Kidney (tissue), 11 donors: ENCODE measurements around the gene TAF11L4. TPM values are rescaled to one million over a fixed set of nuclear protein-coding genes. Genes with fewer than 3 reads are reported as not detected.
"Not testable (repeated sequence)": the region's sequence is repeated elsewhere in the genome, so short reads cannot be mapped to it uniquely, and the experiment has no call there.

ENCODE experiments used
- DNase-seq, 5 donors: peaks; one replicate each; pipeline ENCODE4 v3.0.0-alpha.2; 2013 to 2020
- FAIRE-seq: peaks from 2 replicates; lab custom pipeline; 2012; peaks lifted over from hg19 to GRCh38; lab: Jason Lieb, UNC
- H3K27ac ChIP-seq, 2 donors: one replicate each; pipeline ENCODE4 v1.7.0; 2013; ENCODE audit warnings: low read depth in 2 of 2, low read length in 2 of 2, inconsistent platforms in 1 of 2
- H3K27me3 ChIP-seq: one replicate; pipeline ENCODE4 v1.7.1; 2013; ENCODE audit warnings: low read length, inconsistent platforms; ENCODE audit not compliant: control insufficient read depth, insufficient read depth
- H3K36me3 ChIP-seq, 3 donors: one replicate each; pipeline versions ENCODE4 v1.7.0 to v1.7.1; 2013; ENCODE audit warnings: low read length in 3 of 3, control low read depth in 1 of 3, inconsistent platforms in 1 of 3; ENCODE audit not compliant: insufficient read depth in 3 of 3, control insufficient read depth in 2 of 3
- H3K4me1 ChIP-seq, 3 donors: one replicate each; pipeline versions ENCODE4 v1.7.0 to v1.7.1; 2013; ENCODE audit warnings: low read length in 3 of 3, inconsistent platforms in 1 of 3, low read depth in 1 of 3; ENCODE audit not compliant: control insufficient read depth in 2 of 3, insufficient read depth in 2 of 3
- H3K4me3 ChIP-seq, 3 donors: one replicate each; pipeline versions ENCODE4 v1.7.0 to v1.8.1; 2013; ENCODE audit warnings: low read length in 3 of 3, control low read depth in 1 of 3, inconsistent platforms in 1 of 3
- H3K9ac ChIP-seq, 3 donors: one replicate each; pipeline versions ENCODE4 v1.7.0 to v1.7.1; 2013; ENCODE audit warnings: low read length in 3 of 3, control low read depth in 1 of 3, inconsistent platforms in 1 of 3
- H3K9me3 ChIP-seq, 3 donors: one replicate each; pipeline versions ENCODE4 v1.7.0 to v1.7.1; 2013; ENCODE audit warnings: low read length in 3 of 3, control low read depth in 1 of 3, inconsistent platforms in 1 of 3; ENCODE audit not compliant: control insufficient read depth in 2 of 3, insufficient read depth in 1 of 3
- intact Hi-C: fragments of 100-400 bp; cut with DNase I; formaldehyde crosslinking; loops from one replicate; pipeline ENCODE4 v1.11.1; 2022
- polyA plus RNA-seq: library from polyadenylated mRNA; stranded (reverse); fragments of 350-450 nt; fragmentation: Illumina TruSeq; extraction: RNeasy Lipid Tissue Mini Kit (QIAGEN cat#74804); gene quantifications from one replicate; pipeline ENCODE4 v1.2.3, GENCODE V29; 2014; ENCODE audit warnings: low read depth, low replicate concordance; ENCODE audit not compliant: insufficient read depth
- total RNA-seq: library from RNA; stranded (reverse); fragmentation: NEBNext Ultra II Directional; extraction: Animal tissue kit (Norgen Biotek cat#: 25700); gene quantifications from one replicate; pipeline ENCODE4 v1.2.1, GENCODE V29; 2021
- donor health status: control.
- donor health status: control.
- donor health status: DM: yes; HTN: yes; CAD: no.
- donor health status: Normal renal cell carcinoma (clear cell type).

TAF11L4 gene
- total and polyA plus RNA-seq, 2 donors from 2014 or later: not detected

DNA sequence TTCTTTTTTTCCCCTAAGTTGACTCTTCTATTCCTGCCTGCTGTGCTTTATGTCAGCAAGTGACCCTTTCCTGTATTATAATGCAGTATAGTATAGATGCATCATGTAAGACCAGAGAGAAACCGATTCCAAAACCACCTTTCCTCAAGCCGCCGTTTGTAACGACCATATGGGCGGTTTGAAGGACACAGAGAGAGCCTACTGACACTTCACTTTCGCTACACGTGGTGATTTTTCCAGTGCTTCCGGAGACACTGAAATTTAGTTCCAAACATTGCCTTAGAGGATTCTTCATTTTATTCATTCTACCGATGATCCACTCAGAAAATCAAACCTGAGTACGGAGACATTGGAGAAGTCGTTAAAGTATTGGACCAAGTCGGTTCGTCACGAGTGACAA lies 2.1 kb upstream of the TAF11L4 start:
- FAIRE-seq, DNase-seq, intact Hi-C loops, H3K9ac ChIP-seq, H3K27me3 ChIP-seq, H3K36me3 ChIP-seq, H3K4me3 ChIP-seq, H3K4me1 ChIP-seq, H3K9me3 ChIP-seq, H3K27ac ChIP-seq: not testable (repeated sequence)

DNA sequence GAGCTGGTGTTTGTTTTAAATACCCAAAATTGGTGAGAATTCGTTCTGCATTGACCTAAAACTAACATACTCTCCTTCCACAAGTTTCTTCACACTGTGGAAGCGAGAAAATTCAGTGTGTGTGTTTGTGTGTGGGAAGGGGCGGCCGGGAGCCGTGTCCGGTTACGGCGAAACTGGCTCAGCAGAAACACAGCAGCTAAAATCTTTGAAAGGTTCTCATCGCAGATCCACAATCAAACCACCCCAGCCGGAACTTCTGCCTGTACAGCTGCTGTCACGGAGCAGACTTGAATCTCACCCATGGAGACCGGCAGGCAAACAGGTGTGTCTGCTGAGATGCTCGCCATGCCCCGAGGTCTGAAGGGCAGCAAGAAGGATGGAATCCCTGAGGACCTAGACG lies 3.3 kb downstream of the TAF11L4 start, which contains the start of gene TAF11L5:
TAF11L5 (plus strand) TSS at position 301 of the 400 bp plus-strand sequence.
- FAIRE-seq, DNase-seq: not testable (repeated sequence)

DNA sequence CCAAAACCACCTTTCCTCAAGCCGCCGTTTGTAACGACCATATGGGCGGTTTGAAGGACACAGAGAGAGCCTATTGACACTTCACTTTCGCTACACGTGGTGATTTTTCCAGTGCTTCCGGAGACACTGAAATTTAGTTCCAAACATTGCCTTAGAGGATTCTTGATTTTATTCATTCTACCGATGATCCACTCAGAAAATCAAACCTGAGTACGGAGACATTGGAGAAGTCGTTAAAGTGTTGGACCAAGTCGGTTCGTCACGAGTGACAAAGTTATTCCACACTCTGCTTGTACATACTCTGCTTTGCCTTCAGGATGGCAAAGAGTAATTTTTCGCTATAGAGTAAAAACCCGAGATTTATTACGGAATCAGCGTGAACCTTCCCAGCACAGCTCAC lies 4.9 kb downstream of the TAF11L4 start:
- H3K9ac ChIP-seq, H3K9me3 ChIP-seq, H3K36me3 ChIP-seq, H3K27ac ChIP-seq, H3K27me3 ChIP-seq, FAIRE-seq, H3K4me3 ChIP-seq, H3K4me1 ChIP-seq, intact Hi-C loops: not testable (repeated sequence)
- peak in 2 of 5 donors; percentile 7 to 73 for DNase-seq

More for the DNA sequence above, 3.3 kb downstream of the TAF11L4 start, which contains the start of gene TAF11L5:
- H3K9ac ChIP-seq, H3K27ac ChIP-seq, H3K27me3 ChIP-seq, H3K4me3 ChIP-seq, H3K4me1 ChIP-seq, H3K36me3 ChIP-seq, H3K9me3 ChIP-seq, intact Hi-C loops: not testable (repeated sequence)

DNA sequence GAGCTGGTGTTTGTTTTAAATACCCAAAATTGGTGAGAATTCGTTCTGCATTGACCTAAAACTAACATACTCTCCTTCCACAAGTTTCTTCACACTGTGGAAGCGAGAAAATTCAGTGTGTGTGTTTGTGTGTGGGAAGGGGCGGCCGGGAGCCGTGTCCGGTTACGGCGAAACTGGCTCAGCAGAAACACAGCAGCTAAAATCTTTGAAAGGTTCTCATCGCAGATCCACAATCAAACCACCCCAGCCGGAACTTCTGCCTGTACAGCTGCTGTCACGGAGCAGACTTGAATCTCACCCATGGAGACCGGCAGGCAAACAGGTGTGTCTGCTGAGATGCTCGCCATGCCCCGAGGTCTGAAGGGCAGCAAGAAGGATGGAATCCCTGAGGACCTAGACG lies 6.8 kb downstream of the TAF11L4 start, which contains the start of gene TAF11L6:
TAF11L6 (plus strand) TSS at position 301 of the 400 bp plus-strand sequence.
- H3K27me3 ChIP-seq, H3K9me3 ChIP-seq, DNase-seq, FAIRE-seq, intact Hi-C loops, H3K9ac ChIP-seq, H3K4me1 ChIP-seq, H3K4me3 ChIP-seq, H3K27ac ChIP-seq, H3K36me3 ChIP-seq: not testable (repeated sequence)

Other genes starting within 250 kb of the TAF11L4 start
- not detected for gene TAF11L2, start 23.6 kb upstream of the TAF11L4 start, total RNA-seq
- gene TAF11L2, start 23.6 kb upstream of the TAF11L4 start, polyA plus RNA-seq: not detected
- gene TAF11L3, start 3.4 kb upstream of the TAF11L4 start, total RNA-seq: not detected
- gene TAF11L3, start 3.4 kb upstream of the TAF11L4 start, polyA plus RNA-seq: not detected
- not detected for gene TAF11L5, start 3.4 kb downstream of the TAF11L4 start, total RNA-seq
- not detected for gene TAF11L5, start 3.4 kb downstream of the TAF11L4 start, polyA plus RNA-seq
- gene TAF11L6, start 6.9 kb downstream of the TAF11L4 start, total RNA-seq: not detected
- not detected for gene TAF11L6, start 6.9 kb downstream of the TAF11L4 start, polyA plus RNA-seq
- gene TAF11L7, start 64.0 kb downstream of the TAF11L4 start, total RNA-seq: not detected
- gene TAF11L7, start 64.0 kb downstream of the TAF11L4 start, polyA plus RNA-seq: not detected
- gene TAF11L8, start 69.2 kb downstream of the TAF11L4 start, total RNA-seq: not detected
- not detected for gene TAF11L8, start 69.2 kb downstream of the TAF11L4 start, polyA plus RNA-seq
- not detected for gene TAF11L9, start 72.6 kb downstream of the TAF11L4 start, total RNA-seq
- not detected for gene TAF11L9, start 72.6 kb downstream of the TAF11L4 start, polyA plus RNA-seq
- gene TAF11L10, start 76.0 kb downstream of the TAF11L4 start, total RNA-seq: not detected
- gene TAF11L10, start 76.0 kb downstream of the TAF11L4 start, polyA plus RNA-seq: not detected
- gene TAF11L11, start 82.4 kb downstream of the TAF11L4 start, total RNA-seq: not detected
- not detected for gene TAF11L11, start 82.4 kb downstream of the TAF11L4 start, polyA plus RNA-seq
- gene TAF11L12, start 88.6 kb downstream of the TAF11L4 start, total RNA-seq: not detected
- not detected for gene TAF11L12, start 88.6 kb downstream of the TAF11L4 start, polyA plus RNA-seq
- not detected for gene TAF11L13, start 110.3 kb downstream of the TAF11L4 start, total RNA-seq
- not detected for gene TAF11L13, start 110.3 kb downstream of the TAF11L4 start, polyA plus RNA-seq
- gene TAF11L14, start 112.7 kb downstream of the TAF11L4 start, total RNA-seq: not detected
- gene TAF11L14, start 112.7 kb downstream of the TAF11L4 start, polyA plus RNA-seq: not detected